Activated naive CD8-positive, alpha-beta T cell treated with anti-CD3 and anti-CD28 coated beads, Interleukin-2, amount 50 U/mL, for 24 hours (primary cell): ENCODE results near the gene RBM19.

Experiments
- ATAC-seq: fragments of 150-1000 bp; cut with Tn5 transposase; one replicate; pipeline ENCODE4 v1.10.0; 2021
- DNase-seq: peaks from one replicate; pipeline ENCODE4 v3.0.0; 2021
- H3K27ac Mint-ChIP-seq: one replicate; pipeline ENCODE4 v1.8.0; 2021; ENCODE audit warnings: mild to moderate bottlenecking, mixed read lengths
- H3K27me3 Mint-ChIP-seq: one replicate; pipeline ENCODE4 v1.8.0; 2021; ENCODE audit warnings: mixed read lengths
- H3K36me3 Mint-ChIP-seq: one replicate; pipeline ENCODE4 v1.8.0; 2021; ENCODE audit warnings: low read depth, mixed read lengths
- H3K4me1 Mint-ChIP-seq: one replicate; pipeline ENCODE4 v1.8.0; 2021; ENCODE audit warnings: mixed read lengths
- H3K4me3 Mint-ChIP-seq: one replicate; pipeline ENCODE4 v1.8.0; 2021; ENCODE audit warnings: mild to moderate bottlenecking, moderate library complexity, mixed read lengths
- H3K9me3 Mint-ChIP-seq: one replicate; pipeline ENCODE4 v1.8.0; 2021; ENCODE audit warnings: mixed read lengths

Gene RBM19

DNA sequence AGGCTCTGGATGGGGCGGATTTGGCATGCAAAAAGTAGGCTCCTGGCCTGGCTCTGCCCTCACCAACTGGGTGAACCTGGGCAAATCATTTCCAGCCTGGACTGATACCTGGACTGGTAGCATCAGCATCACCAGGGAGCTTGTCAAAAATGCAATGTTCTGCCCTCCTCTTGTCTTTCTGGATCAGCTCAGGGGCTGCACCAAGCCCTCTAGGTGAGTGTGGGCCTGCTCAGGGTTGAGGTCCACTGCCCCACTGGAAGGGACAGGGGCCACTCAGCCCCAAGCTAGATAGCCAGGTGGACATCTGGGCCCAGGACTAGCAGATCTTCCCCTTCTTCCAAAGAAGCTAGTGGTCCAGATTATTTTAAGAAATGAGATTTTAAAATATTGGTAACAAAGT is 99.6 kb downstream of the RBM19 start:
- H3K4me1 Mint-ChIP-seq = peaks cover 34% of the 10 kb centered on the region
- no peak for DNase-seq
- no peaks in the 10 kb centered on the region for H3K9me3 Mint-ChIP-seq
- H3K4me3 Mint-ChIP-seq = no peak overlapping the region
- peaks cover 14% of the 10 kb centered on the region for H3K36me3 Mint-ChIP-seq
- ATAC-seq = no peak
- H3K27ac Mint-ChIP-seq = no peak overlapping the region
- H3K27me3 Mint-ChIP-seq = no peaks in the 10 kb centered on the region

- Mint-ChIP-seq H3K27ac (no peak overlapping the region), H3K27me3 (no peaks in the 10 kb centered on the region), H3K9me3 (no peaks in the 10 kb centered on the region), H3K36me3 (peaks cover 15% of the 10 kb centered on the region), H3K4me3 (no peak overlapping the region), H3K4me1 (peaks cover 34% of the 10 kb centered on the region)
- no peak for ATAC-seq
- DNase-seq = no peak
Observed at GRCh38 chr12:113863455-113863845, 102.7 kb downstream of the RBM19 start.

DNA sequence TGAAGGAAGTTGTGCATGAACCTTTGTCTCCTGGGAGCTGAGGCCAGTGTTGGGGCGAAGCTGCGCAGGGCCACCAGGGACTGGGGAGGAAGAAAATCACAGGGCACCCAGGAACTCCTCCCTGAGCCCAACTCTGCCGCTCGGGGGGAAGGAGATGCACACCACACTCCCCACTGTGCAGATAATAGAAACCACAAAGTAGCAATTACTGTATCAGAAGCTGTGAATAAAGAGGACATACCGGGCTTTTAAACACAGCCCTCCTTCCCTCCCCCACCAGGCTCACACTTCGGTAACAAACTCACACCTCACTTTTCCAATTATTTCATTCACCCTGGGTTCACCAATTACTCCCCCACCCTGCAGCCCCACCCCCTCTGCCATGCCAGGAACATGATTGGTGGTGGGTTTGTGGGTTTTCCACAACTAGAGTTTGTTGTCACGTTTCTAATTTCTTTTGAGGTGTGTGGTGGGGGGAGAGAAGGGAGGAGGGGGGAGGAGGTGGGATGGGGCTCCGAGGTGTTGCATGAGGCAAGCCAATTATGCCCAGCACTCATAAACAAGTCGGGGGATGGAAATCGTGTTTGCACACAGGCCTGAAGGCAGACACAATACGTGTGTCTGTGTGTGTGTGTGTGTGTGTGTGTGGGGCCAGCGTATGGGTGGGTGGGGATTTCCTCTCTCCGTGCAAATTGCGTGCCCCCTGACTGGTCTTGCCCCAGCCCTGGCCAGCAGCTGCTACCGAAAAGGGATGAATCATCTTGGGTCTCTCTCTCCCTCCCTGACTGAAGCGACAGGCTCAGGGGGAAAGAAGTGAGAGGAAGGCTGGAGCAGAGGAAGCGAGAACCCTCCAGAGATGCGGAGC is 103.3 kb downstream of the RBM19 start:
- ATAC-seq = peak; percentile 48
- DNase-seq = peak; percentile 7
- H3K27me3 Mint-ChIP-seq = no peaks in the 10 kb centered on the region
- no peak overlapping the region for H3K4me3 Mint-ChIP-seq
- no peaks in the 10 kb centered on the region for H3K9me3 Mint-ChIP-seq
- no peak overlapping the region for H3K27ac Mint-ChIP-seq
- peaks cover 13% of the 10 kb centered on the region for H3K36me3 Mint-ChIP-seq
- H3K4me1 Mint-ChIP-seq = peaks cover 34% of the 10 kb centered on the region

GRCh38 chr12:113861708-113862312 is 104.3 kb downstream of the RBM19 start:
- ATAC-seq (no peak), DNase-seq (no peak)
- Mint-ChIP-seq H3K27me3 (no peaks in the 10 kb centered on the region), H3K36me3 (peaks cover 12% of the 10 kb centered on the region), H3K9me3 (no peaks in the 10 kb centered on the region), H3K4me1 (peaks cover 34% of the 10 kb centered on the region), H3K4me3 (no peak overlapping the region), H3K27ac (no peak overlapping the region)

DNA sequence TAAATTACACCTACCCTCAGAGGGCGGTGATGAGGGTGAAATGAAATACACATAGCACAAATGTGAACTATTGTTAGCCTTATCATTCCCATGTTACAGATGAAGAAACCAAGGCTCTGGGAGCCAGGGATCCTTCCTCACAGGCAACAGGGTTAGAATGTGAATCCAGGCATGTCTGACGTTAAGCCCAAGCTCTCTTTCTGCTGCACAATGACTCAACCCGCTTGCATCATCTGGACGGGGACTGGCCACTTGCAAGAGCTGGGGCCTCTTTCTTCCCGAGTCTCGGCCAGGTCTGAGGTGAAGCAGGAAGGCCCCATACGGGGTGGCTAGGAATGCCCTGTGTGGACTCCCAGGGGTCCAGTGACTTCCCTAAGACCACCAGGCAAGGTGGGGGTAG is 105.2 kb downstream of the RBM19 start:
- Mint-ChIP-seq H3K4me3 (no peak overlapping the region), H3K4me1 (peaks cover 34% of the 10 kb centered on the region), H3K36me3 (peaks cover 13% of the 10 kb centered on the region), H3K9me3 (no peaks in the 10 kb centered on the region), H3K27me3 (no peaks in the 10 kb centered on the region), H3K27ac (no peak overlapping the region)
- DNase-seq (no peak), ATAC-seq (no peak)

DNA sequence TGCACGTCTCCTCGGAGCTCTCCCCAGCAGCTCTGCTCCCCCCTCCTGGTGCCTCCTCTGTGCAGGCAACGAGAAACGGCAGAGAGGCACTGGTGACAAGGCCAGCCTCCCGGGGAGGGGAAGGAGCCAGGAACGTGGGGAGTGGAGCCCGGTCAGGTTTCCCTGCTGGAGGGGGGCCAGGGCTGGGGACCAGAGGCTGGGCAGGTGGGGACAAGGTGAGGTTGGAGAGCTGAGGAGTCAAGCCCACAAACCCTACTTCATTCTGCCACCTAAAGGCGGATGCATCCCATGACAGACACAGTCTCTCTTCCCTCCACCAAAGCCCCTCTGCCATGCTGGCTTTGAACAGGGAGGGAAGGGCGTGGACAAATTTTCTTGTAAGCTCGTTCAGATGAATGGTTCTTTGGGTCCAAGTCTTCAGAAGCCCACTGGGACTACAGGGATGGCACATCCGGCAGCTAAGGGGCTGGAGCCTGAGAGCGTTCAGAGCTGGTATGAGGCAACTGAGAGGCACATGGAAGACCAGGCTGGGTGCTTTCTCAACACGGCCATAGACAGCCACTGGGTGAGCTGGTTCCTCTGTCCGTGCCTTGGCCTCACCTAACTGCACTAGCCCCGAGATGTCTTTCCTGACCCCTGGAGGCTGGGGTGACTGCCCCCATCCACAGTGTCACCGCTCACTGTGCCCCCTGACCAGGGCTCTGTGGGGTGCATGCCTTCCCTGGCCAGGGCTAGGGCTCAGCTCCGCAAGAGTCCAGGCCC is 105.9 kb downstream of the RBM19 start:
- no peak overlapping the region for H3K4me3 Mint-ChIP-seq

DNA sequence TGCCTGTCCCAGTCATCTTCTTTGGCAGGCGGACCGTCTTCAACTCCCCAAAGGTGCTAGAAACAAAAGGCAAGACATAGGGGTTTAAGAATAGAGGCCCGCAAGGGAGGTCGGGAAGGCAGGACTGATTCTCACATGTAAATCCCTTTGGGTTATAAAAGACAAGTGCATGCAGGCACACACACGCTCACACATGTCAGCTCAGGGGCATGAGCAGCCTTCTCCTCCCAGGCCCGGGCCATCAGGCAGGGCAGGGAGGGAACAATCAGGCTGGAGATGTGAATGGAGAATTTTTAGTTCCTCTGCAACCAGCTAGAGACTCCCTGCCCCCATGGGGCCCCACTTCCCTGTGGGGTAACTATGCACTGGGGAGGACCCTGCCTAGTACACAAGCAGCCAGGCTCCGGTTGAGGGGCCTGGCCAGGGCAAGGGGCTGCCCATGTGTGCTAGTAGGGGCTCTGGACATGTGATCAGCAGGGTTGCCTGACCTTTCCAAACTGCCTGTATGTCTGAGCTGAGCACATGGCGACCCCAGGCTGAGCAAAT is 107.2 kb downstream of the RBM19 start:
- H3K27me3 Mint-ChIP-seq = no peaks in the 10 kb centered on the region
- DNase-seq (no peak), ATAC-seq (no peak)
- no peak overlapping the region for H3K4me3 Mint-ChIP-seq
- H3K9me3 Mint-ChIP-seq = no peaks in the 10 kb centered on the region
- H3K4me1 Mint-ChIP-seq = peaks cover 23% of the 10 kb centered on the region
- H3K27ac Mint-ChIP-seq = no peak overlapping the region
- H3K36me3 Mint-ChIP-seq = peaks cover 8% of the 10 kb centered on the region

More for the DNA sequence above, 105.9 kb downstream of the RBM19 start:
- ATAC-seq (no peak), DNase-seq (no peak)
- Mint-ChIP-seq H3K36me3 (peaks cover 12% of the 10 kb centered on the region), H3K4me1 (peaks cover 34% of the 10 kb centered on the region), H3K9me3 (no peaks in the 10 kb centered on the region), H3K27me3 (no peaks in the 10 kb centered on the region), H3K27ac (no peak overlapping the region)

DNA sequence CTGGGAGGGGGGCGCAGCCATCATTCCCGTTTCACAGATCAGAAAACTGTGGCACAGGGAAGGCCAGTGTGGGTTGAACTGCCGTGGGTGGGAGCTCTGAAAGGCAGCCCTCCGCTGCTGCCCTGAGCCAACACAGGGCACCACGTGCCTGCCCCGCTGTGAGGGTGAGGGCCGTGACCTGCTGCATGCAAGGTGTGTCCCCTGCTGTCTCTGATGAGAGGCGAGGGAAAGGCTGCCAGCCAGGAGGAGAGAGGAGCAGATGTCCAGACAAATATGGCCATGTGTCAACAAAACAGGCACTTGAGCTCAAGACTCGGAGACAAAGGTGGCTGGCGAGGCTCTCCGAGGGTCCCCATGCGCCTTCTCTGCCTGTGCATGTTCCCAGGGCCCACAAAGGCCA is 108.8 kb downstream of the RBM19 start:
- no peaks in the 10 kb centered on the region for H3K27me3 Mint-ChIP-seq
- no peak overlapping the region for H3K4me3 Mint-ChIP-seq
- no peaks in the 10 kb centered on the region for H3K9me3 Mint-ChIP-seq
- peaks cover 8% of the 10 kb centered on the region for H3K4me1 Mint-ChIP-seq
- H3K27ac Mint-ChIP-seq = no peak overlapping the region
- DNase-seq = no peak
- peaks cover 8% of the 10 kb centered on the region for H3K36me3 Mint-ChIP-seq
- ATAC-seq = no peak

- no peaks in the 10 kb centered on the region for H3K4me1 Mint-ChIP-seq
- H3K27ac Mint-ChIP-seq = no peak overlapping the region
- DNase-seq = no peak
- no peak overlapping the region for H3K4me3 Mint-ChIP-seq
- peaks cover 7% of the 10 kb centered on the region for H3K36me3 Mint-ChIP-seq
- H3K9me3 Mint-ChIP-seq = no peaks in the 10 kb centered on the region
- ATAC-seq = no peak
- no peaks in the 10 kb centered on the region for H3K27me3 Mint-ChIP-seq
Observed at GRCh38 chr12:113855998-113856397, 110.1 kb downstream of the RBM19 start.

- ATAC-seq = no peak
- H3K36me3 Mint-ChIP-seq = peaks cover 4% of the 10 kb centered on the region
- H3K4me1 Mint-ChIP-seq = no peaks in the 10 kb centered on the region
- no peak overlapping the region for H3K27ac Mint-ChIP-seq
- no peak overlapping the region for H3K4me3 Mint-ChIP-seq
- no peak for DNase-seq
- no peaks in the 10 kb centered on the region for H3K9me3 Mint-ChIP-seq
- no peaks in the 10 kb centered on the region for H3K27me3 Mint-ChIP-seq
Observed at GRCh38 chr12:113854385-113855142, 111.6 kb downstream of the RBM19 start.

- Mint-ChIP-seq H3K36me3 (peaks cover 4% of the 10 kb centered on the region), H3K27ac (no peak overlapping the region), H3K27me3 (no peaks in the 10 kb centered on the region), H3K9me3 (no peaks in the 10 kb centered on the region), H3K4me3 (no peak overlapping the region), H3K4me1 (no peaks in the 10 kb centered on the region)
- ATAC-seq (no peak), DNase-seq (no peak)
Observed at GRCh38 chr12:113853491-113853890, 112.6 kb downstream of the RBM19 start.

DNA sequence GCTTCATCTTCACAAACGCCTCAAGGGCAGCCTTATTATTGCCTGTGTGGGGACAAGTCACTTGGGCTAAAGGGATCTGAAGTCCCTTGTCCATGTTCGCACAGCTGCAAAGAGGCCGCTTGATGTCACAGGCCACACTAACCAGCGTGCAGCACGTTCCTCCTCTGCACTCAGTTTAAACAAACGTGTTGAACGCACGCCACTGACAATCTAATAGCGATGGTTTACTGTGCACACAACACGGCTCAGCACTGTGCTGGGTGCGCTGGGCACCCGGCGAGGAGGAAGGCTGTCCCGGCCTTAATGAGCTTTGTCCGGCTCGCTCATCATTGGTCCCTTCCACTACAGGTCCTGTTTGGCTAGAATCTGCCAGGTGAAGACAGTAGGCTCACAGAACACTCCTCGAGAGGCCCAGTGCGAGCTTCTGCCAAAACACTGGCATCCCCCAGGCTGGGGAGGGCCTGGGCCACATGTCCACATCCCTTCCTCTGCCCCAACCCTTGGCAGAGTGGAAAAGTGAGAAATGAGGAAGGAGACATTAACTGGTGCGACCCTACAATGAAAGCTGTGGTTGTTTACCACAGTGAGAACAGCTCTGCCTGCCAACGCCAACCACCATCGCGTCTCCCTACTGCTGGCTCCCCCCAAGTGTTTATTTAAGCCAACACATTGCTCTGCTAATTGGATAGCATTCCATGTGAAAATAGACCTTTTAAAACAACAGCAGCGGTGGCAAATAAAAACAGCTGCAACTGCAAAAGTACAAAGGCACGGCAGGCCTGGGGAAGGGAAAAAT is 113.2 kb downstream of the RBM19 start:
- DNase-seq (no peak), ATAC-seq (no peak)
- H3K4me3 Mint-ChIP-seq = no peak overlapping the region
- no peaks in the 10 kb centered on the region for H3K9me3 Mint-ChIP-seq
- H3K36me3 Mint-ChIP-seq = peaks cover 4% of the 10 kb centered on the region
- H3K27me3 Mint-ChIP-seq = no peaks in the 10 kb centered on the region
- no peak overlapping the region for H3K27ac Mint-ChIP-seq
- no peaks in the 10 kb centered on the region for H3K4me1 Mint-ChIP-seq

DNA sequence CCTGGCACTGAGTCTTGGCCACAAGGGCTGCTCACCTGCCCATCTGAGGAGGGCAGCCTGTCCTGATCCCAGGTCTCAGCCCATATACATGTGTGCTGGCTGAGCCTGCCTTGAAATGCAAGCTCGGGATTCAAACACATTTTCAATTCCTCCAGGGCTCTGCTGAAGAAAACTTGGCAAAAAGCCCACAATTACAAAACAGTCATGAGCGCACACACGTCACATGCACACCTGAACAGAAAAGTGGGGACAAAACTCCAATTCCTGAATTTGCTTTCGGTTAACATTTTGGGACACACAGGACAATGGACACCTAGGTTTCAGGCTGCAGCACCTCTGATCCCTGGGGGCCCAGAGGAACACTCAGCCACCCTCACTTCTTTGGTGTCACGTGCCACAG is 113.9 kb downstream of the RBM19 start:
- no peak for ATAC-seq
- no peak overlapping the region for H3K4me3 Mint-ChIP-seq
- no peak for DNase-seq
- peaks cover 4% of the 10 kb centered on the region for H3K36me3 Mint-ChIP-seq
- H3K9me3 Mint-ChIP-seq = no peaks in the 10 kb centered on the region
- no peaks in the 10 kb centered on the region for H3K4me1 Mint-ChIP-seq
- H3K27me3 Mint-ChIP-seq = no peaks in the 10 kb centered on the region
- H3K27ac Mint-ChIP-seq = no peak overlapping the region
